ENCODE results near the gene GAB4.

GRCh38 chr22:16959345-16959930 is 48.6 kb downstream of the GAB4 start:
- TF ChIP-seq POLR2A (IDR thresholded peaks at IDR 0.05) = no peak
- TF ChIP-seq, protein P1, sequence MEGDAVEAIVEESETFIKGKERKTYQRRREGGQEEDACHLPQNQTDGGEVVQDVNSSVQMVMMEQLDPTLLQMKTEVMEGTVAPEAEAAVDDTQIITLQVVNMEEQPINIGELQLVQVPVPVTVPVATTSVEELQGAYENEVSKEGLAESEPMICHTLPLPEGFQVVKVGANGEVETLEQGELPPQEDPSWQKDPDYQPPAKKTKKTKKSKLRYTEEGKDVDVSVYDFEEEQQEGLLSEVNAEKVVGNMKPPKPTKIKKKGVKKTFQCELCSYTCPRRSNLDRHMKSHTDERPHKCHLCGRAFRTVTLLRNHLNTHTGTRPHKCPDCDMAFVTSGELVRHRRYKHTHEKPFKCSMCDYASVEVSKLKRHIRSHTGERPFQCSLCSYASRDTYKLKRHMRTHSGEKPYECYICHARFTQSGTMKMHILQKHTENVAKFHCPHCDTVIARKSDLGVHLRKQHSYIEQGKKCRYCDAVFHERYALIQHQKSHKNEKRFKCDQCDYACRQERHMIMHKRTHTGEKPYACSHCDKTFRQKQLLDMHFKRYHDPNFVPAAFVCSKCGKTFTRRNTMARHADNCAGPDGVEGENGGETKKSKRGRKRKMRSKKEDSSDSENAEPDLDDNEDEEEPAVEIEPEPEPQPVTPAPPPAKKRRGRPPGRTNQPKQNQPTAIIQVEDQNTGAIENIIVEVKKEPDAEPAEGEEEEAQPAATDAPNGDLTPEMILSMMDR (IDR thresholded peaks at IDR 0.05) = no peak

Measured in vagina (tissue), 2 donors.